Smooth muscle cell (in vitro differentiated cells): ENCODE data around the gene ELAVL4. TPM values are rescaled to one million over a fixed set of nuclear protein-coding genes. Genes with fewer than 3 reads are reported as not detected.

ENCODE experiments used
- DNase-seq: peaks from one replicate; lab custom pipeline; 2025; ENCODE audit not compliant: unreplicated experiment; lab: John Stamatoyannopoulos, UW
- H2AFZ ChIP-seq: fragments of 200-600 bp; sonication (generic); 2 replicates; pipeline ENCODE4 v1.6.0; 2016; ENCODE audit warnings: antibody characterized with exemption, low read depth, mild to moderate bottlenecking
- H3F3A ChIP-seq: fragments of 200-600 bp; sonication (generic); 2 replicates; pipeline ENCODE4 v1.6.0; 2017; ENCODE audit warnings: antibody characterized with exemption, low read depth
- H3K27ac ChIP-seq: fragments of 200-600 bp; sonication (generic); 2 replicates; pipeline ENCODE4 v1.5.1; 2016; ENCODE audit warnings: low read depth, mild to moderate bottlenecking
- H3K27me3 ChIP-seq: fragments of 200-600 bp; sonication (generic); 2 replicates; pipeline ENCODE4 v1.6.1; 2016; ENCODE audit warnings: low read depth, mild to moderate bottlenecking
- H3K36me3 ChIP-seq: fragments of 200-600 bp; sonication (generic); 2 replicates; pipeline ENCODE4 v1.5.1; 2016; ENCODE audit warnings: low read depth
- H3K4me1 ChIP-seq: fragments of 200-600 bp; sonication (generic); 2 replicates; pipeline ENCODE4 v1.5.1; 2016; ENCODE audit warnings: low read depth
- H3K4me2 ChIP-seq: fragments of 200-600 bp; sonication (generic); 2 replicates; pipeline ENCODE4 v1.6.0; 2016; ENCODE audit warnings: mild to moderate bottlenecking
- H3K4me3 ChIP-seq: fragments of 200-600 bp; sonication (generic); 2 replicates; pipeline ENCODE4 v1.5.1; 2016; ENCODE audit warnings: mild to moderate bottlenecking
- H3K79me2 ChIP-seq: fragments of 200-600 bp; sonication (generic); 2 replicates; pipeline ENCODE4 v1.6.0; 2016; ENCODE audit warnings: low read depth, mild to moderate bottlenecking
- H3K9ac ChIP-seq: fragments of 200-600 bp; sonication (generic); 2 replicates; pipeline ENCODE4 v1.6.0; 2016; ENCODE audit warnings: low read depth
- H3K9me3 ChIP-seq: fragments of 200-600 bp; sonication (generic); replicated peaks from 2 replicates; pipeline ENCODE4 v1.5.1; 2016; ENCODE audit warnings: low read depth
- H4K20me1 ChIP-seq: fragments of 200-600 bp; sonication (generic); 2 replicates; pipeline ENCODE4 v1.6.0; 2016; ENCODE audit warnings: low read depth
- WGBS: methylation state at CpG from one replicate; pipeline ENCODE4 v1.1.7; 2016; ENCODE audit warnings: low lambda C conversion rate; 5-methylcytosine and 5-hydroxymethylcytosine counted together
- polyA plus RNA-seq: library from polyadenylated mRNA; unstranded; fragments of >200 nt; fragmentation: Nextera tagmentation; extraction: Ambion mirVana; gene quantifications from 2 replicates; pipeline ENCODE4 v1.2.1, GENCODE V29; 2016
- total RNA-seq: library from RNA; depleted of rRNA; stranded (reverse); fragments of >200 nt; gene quantifications from 2 replicates; pipeline ENCODE4 v1.2.3, GENCODE V29; 2014
- TF ChIP-seq, protein P1 (sequence below): fragments of 200-600 bp; sonication (generic); IDR thresholded peaks from 2 replicates; pipeline ENCODE4 v1.5.1; 2017; ENCODE audit warnings: borderline replicate concordance, mild to moderate bottlenecking, antibody characterized with exemption; ENCODE audit not compliant: insufficient read depth, poor library complexity, severe bottlenecking

ELAVL4 gene
- total and polyA plus RNA-seq, 2 experiments from 2014 or later, result not detected

DNA sequence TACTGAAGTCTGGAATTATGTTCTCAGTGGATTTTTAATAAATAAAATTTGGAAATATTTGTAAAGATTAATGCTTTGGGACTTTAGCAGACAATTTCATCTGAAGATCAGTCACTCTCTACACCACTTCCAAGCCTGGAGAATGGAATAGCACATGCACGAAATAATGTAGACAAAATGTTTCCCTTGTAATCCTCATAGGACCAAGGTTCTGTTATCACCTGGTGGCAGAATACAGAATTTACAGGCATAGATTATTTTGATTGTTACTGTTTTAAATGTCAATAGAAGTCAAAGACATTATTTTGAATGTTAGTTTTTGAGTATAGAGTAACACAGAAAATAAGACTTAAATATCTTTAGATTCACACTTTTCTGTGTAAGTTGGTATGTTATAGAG lies 9.1 kb upstream of the ELAVL4 start:
- Histone ChIP-seq H3K36me3 (no peaks in the 10 kb centered on the region), H3K9me3 (no peaks in the 10 kb centered on the region), H3K4me1 (no peaks in the 10 kb centered on the region), H3K4me3 (no peak overlapping the region), H3F3A (no peaks in the 10 kb centered on the region), H3K79me2 (no peaks in the 10 kb centered on the region), H2AFZ (no peak overlapping the region), H3K27ac (no peak overlapping the region), H3K27me3 (no peaks in the 10 kb centered on the region), H4K20me1 (no peaks in the 10 kb centered on the region), H3K4me2 (no peak overlapping the region), H3K9ac (no peak overlapping the region)
- TF ChIP-seq, protein P1, sequence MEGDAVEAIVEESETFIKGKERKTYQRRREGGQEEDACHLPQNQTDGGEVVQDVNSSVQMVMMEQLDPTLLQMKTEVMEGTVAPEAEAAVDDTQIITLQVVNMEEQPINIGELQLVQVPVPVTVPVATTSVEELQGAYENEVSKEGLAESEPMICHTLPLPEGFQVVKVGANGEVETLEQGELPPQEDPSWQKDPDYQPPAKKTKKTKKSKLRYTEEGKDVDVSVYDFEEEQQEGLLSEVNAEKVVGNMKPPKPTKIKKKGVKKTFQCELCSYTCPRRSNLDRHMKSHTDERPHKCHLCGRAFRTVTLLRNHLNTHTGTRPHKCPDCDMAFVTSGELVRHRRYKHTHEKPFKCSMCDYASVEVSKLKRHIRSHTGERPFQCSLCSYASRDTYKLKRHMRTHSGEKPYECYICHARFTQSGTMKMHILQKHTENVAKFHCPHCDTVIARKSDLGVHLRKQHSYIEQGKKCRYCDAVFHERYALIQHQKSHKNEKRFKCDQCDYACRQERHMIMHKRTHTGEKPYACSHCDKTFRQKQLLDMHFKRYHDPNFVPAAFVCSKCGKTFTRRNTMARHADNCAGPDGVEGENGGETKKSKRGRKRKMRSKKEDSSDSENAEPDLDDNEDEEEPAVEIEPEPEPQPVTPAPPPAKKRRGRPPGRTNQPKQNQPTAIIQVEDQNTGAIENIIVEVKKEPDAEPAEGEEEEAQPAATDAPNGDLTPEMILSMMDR, result no peak
- DNase-seq, result no peak
- WGBS, result 52% methylated on average over 1 of the region's 1 CpG

DNA sequence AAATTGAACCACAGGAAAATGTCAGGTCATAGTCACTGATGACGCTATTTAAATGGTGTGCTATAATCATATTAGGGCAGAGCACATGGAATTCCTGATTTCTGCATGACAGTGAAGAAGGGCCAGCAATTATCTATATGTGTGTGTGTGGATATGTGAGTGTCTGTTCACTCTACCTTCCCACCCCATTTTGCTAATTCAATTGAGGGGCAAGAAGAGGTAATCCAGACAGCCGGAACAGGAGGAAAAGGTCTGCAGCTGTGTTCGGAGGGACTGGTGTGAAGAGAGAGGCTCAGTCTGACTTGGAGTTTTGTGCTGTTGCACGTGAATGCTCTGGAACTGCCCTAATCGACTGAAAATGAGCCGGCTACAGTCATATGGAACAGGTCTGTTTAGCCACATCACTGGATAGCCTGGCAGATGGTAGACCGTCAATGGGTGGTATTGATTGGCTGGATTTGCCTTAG lies 5.1 kb upstream of the ELAVL4 start:
- Histone ChIP-seq H3K9me3 (no peaks in the 10 kb centered on the region), H3K4me3 (no peak overlapping the region), H3K4me1 (no peaks in the 10 kb centered on the region), H3K79me2 (no peaks in the 10 kb centered on the region), H3K4me2 (no peak overlapping the region), H3K27me3 (no peaks in the 10 kb centered on the region), H3F3A (no peaks in the 10 kb centered on the region), H3K9ac (no peak overlapping the region), H4K20me1 (no peaks in the 10 kb centered on the region), H2AFZ (no peak overlapping the region), H3K27ac (no peak overlapping the region), H3K36me3 (no peaks in the 10 kb centered on the region)
- DNase-seq, result no peak
- WGBS, result 68% methylated on average over 7 of the region's 7 CpGs
- TF ChIP-seq, protein P1, result no peak

DNA sequence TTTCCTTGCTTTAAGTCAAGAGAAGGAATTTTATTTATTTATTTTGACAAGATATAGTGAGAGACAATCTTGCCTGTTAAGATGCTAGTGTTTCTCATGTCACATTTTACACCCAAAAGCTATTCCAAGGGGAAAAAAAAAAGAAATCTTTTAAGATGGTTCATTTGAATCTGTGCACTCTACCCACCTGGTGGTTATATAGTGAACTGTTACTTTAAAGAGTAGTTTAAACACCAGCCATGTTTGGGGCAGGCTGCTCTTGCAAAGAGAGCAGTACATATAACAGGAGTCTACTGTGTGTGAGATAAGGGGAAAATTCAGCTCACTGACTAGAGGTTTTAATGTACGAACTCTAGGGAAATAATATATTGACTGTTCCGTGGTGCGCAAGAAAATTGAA lies 3.3 kb upstream of the ELAVL4 start:
- no peaks in the 10 kb centered on the region for H3K27me3 ChIP-seq
- DNase-seq, result no peak
- no peaks in the 10 kb centered on the region for H3K36me3 ChIP-seq
- H3K27ac ChIP-seq, result no peak overlapping the region
- no peaks in the 10 kb centered on the region for H3K79me2 ChIP-seq
- no peak overlapping the region for H3K9ac ChIP-seq
- no peak overlapping the region for H3K4me3 ChIP-seq
- H2AFZ ChIP-seq, result no peak overlapping the region
- no peaks in the 10 kb centered on the region for H3K9me3 ChIP-seq
- H3K4me1 ChIP-seq, result no peaks in the 10 kb centered on the region
- WGBS, result 75% methylated on average over 3 of the region's 3 CpGs
- no peak overlapping the region for H3K4me2 ChIP-seq
- TF ChIP-seq, protein P1, result no peak
- H4K20me1 ChIP-seq, result no peaks in the 10 kb centered on the region
- H3F3A ChIP-seq, result no peaks in the 10 kb centered on the region

DNA sequence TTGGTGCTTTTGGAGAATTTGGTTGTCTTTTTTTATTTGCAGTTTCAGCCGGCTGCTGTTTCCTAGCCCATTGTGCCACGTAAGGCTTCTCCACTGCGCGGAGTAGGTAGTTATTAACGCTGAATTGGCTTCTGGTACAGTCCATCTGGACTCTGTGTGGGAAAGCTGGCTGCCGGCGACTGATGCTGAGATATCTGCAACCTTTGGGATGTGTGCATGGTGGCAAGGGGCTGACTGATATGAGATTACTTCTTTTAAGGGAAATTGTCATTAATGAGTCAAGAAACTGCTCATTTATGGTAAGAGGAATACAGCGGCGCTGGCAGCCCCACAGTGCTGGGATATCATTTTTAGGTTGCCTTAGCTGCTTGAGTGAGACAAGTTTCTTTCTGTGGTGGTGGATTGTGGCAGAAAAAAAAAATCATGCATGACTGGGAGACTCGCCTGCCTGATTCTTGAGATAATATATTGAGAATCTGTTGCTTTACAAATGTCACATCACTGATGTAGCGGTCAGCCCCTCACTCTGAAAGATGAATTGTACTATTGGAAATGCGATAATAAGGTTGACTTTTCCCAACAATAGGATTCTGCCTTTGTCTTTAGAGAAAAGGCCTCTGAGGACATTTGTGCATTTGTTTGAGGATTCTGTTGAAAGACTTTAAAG lies 2.5 kb upstream of the ELAVL4 start:
- Histone ChIP-seq H2AFZ (no peak overlapping the region), H3K79me2 (no peaks in the 10 kb centered on the region), H3K4me2 (no peak overlapping the region), H3K27me3 (no peaks in the 10 kb centered on the region), H3K4me1 (no peaks in the 10 kb centered on the region), H3K36me3 (no peaks in the 10 kb centered on the region), H3K27ac (no peak overlapping the region), H3K9ac (no peak overlapping the region), H3K4me3 (no peak overlapping the region), H3K9me3 (no peaks in the 10 kb centered on the region), H4K20me1 (no peaks in the 10 kb centered on the region), H3F3A (no peaks in the 10 kb centered on the region)
- no peak for DNase-seq
- TF ChIP-seq, protein P1, result no peak
- 79% methylated on average over 12 of the region's 12 CpGs for WGBS
